IPS-20b (cell line): ENCODE data around the gene C9orf43.
A peak's percentile ranks its signal among the peaks of the same experiment; 100 is the strongest.

Experiments
- H3K27ac ChIP-seq: one replicate; pipeline ENCODE4 v1.5.1; 2013; ENCODE audit warnings: low read length
- H3K27me3 ChIP-seq: 2 replicates; pipeline ENCODE4 v1.6.1; 2013; ENCODE audit warnings: mild to moderate bottlenecking, low read length, inconsistent platforms; ENCODE audit not compliant: insufficient read depth
- H3K36me3 ChIP-seq: 2 replicates; pipeline ENCODE4 v1.6.1; 2013; ENCODE audit warnings: low read depth, mild to moderate bottlenecking, inconsistent platforms, low read length, moderate library complexity; ENCODE audit not compliant: insufficient read depth
- H3K4me1 ChIP-seq: 2 replicates; pipeline ENCODE4 v1.6.1; 2013; ENCODE audit warnings: mild to moderate bottlenecking, control low read depth, inconsistent platforms, low read length, moderate library complexity; ENCODE audit not compliant: insufficient read depth
- H3K4me3 ChIP-seq: 2 replicates; pipeline ENCODE4 v1.5.1; 2013; ENCODE audit warnings: mild to moderate bottlenecking, low read length, inconsistent platforms
- H3K9ac ChIP-seq: 2 replicates; pipeline ENCODE4 v1.6.1; 2013; ENCODE audit warnings: low read depth, mild to moderate bottlenecking, inconsistent platforms, low read length, moderate library complexity
- H3K9me3 ChIP-seq: 2 replicates; pipeline ENCODE4 v1.6.1; 2013; ENCODE audit warnings: mild to moderate bottlenecking, low read depth, low read length, inconsistent platforms; ENCODE audit not compliant: insufficient read depth

Gene C9orf43

DNA sequence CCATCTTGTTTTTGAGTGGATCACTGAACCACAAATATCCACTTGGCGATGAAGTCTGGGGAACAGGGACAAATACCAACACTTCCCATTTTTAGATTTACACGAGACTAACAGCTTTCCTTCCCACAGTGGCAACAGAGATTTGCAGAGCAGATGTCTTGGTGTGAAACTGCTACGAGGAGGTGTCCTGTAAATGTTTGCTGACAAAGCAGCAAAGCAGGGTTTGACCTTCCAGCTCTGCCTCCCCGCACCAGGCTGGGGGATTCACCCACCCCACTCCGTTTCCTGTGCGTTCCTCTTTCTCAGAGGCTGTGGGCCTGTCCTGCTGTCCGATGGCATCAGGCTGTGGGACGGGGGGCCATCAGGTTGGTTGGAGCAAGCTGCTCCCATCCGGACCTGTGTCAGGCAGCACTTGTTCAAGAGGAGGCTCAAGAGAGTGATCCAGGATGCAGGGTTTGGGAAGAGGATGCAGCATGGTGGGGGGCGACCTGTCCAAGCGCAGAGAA is 52.3 kb downstream of the C9orf43 start:
- H3K27ac ChIP-seq = no peak overlapping the region
- H3K27me3 ChIP-seq = peaks cover 46% of the 10 kb centered on the region
- H3K9me3 ChIP-seq = no peaks in the 10 kb centered on the region
- H3K4me3 ChIP-seq = peak overlapping the region; percentile 74; the same call in 1 of the 2 replicates
- peak overlapping the region; percentile 52; the same call in 1 of the 2 replicates for H3K9ac ChIP-seq
- H3K4me1 ChIP-seq = no peaks in the 10 kb centered on the region; the same call in 1 of the 2 replicates
- no peaks in the 10 kb centered on the region for H3K36me3 ChIP-seq

DNA sequence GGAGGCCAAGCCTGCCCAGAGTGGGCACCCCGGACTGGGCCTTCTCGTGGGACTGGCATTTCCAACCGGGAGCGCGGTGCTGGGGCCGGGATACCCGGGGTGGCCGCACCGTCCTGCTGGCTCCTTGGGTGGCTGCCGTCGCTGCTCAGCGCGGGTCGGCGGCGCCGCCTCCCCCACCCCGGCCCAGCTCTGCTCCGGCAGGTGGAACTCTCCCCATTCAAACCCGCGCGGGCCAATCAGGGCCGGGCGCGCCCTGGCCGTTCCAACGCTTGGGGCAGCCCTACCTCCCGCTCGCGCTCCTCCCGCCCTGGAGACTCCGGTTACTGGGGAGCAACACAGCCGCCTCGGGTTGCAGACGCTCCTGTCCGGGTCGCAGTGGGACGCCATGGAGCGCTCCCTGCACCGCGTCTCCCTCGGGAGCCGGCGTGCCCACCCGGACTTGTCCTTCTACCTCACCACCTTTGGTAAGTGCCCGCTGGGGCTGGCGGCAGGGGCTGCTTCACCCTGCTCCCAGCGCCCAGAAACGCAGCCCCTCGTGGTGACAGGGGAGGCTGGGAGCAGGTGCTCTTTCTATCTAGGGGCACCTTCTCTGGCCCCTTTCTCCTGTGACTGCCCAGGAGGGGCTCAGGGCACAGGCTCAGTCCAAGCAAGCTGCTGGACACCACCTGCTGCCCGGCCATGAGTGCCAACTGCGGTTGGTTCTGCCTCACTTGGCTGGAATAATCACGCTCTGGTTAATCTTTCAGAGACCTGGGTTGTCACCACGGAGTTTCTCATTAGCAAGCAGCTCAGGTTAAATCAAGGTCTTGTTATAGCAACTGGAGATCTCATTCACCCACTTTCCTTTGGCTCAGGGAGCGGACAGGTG is 53.1 kb downstream of the C9orf43 start, which contains the start of gene RGS3:
Gene RGS3 (plus strand): TSS at position 310 of the 868 bp plus-strand sequence. CDS start 76 bp downstream, at position 386.
- Histone ChIP-seq H3K27me3 (peaks cover 46% of the 10 kb centered on the region), H3K36me3 (no peaks in the 10 kb centered on the region), H3K4me1 (no peaks in the 10 kb centered on the region; the same call in 1 of the 2 replicates), H3K9ac (peak within 1 kb of the TSS; percentile 72), H3K9me3 (no peaks in the 10 kb centered on the region), H3K4me3 (peak within 1 kb of the TSS; percentile 74), H3K27ac (no peak within 1 kb of the TSS)

- Histone ChIP-seq H3K9me3 (no peaks in the 10 kb centered on the region), H3K4me1 (no peaks in the 10 kb centered on the region; the same call in 1 of the 2 replicates), H3K27me3 (peaks cover 46% of the 10 kb centered on the region), H3K9ac (peak overlapping the region; percentile 72; the same call in 1 of the 2 replicates), H3K4me3 (peak overlapping the region; percentile 74), H3K36me3 (no peaks in the 10 kb centered on the region), H3K27ac (no peak overlapping the region)
Measured at GRCh38 chr9:113464286-113464660, 53.7 kb downstream of the C9orf43 start.

DNA sequence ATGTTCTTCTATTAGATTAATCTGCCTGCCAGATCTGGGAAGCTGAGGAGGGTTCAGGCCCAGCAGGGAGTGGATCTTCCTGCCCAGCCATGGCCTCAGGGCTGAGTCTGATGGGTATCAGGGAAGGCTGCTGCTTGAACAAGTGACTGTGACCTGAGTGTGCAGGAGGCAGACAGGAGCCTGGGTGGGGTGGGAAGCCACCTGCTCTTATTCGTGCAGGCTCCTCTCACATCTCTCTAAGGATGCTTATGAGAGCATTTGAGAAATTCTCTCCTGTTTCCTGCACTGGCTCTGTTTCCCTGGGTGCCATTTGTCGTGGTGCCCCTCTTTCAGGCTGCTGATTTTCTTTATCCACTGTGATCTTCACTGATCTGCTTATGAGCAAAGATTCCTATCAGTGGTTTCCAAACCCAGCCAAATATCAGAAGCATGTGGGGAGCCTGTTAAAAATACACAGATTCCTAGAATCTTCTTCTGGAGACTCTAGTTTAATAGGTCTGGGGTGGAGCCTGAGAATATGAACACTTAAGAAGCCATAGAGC is 55.1 kb downstream of the C9orf43 start:
- Histone ChIP-seq H3K27ac (no peak overlapping the region), H3K27me3 (peaks cover 46% of the 10 kb centered on the region), H3K36me3 (no peaks in the 10 kb centered on the region), H3K4me3 (no peak overlapping the region), H3K9me3 (no peaks in the 10 kb centered on the region), H3K4me1 (no peaks in the 10 kb centered on the region; the same call in 1 of the 2 replicates), H3K9ac (no peak overlapping the region)

DNA sequence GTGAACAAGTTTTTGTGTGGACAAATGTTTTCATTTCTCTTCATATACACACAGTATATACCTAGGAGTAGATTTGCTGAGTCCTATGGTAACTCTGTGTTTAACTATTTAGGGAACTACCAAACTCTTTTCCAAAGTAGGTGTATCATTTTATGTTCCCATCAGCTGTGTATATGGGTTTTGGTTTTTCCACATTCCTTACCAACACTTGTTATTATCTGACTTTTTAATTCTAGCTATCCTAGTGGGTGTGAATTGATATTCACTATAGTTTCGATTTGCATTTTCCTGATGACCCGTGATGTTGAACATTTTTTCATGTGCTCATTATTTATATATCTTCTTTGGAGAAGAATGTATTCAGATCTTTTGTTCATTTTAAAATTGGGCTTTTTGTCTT is 56.6 kb downstream of the C9orf43 start:
- H3K27me3 ChIP-seq = peaks cover 31% of the 10 kb centered on the region
- H3K9ac ChIP-seq = no peak overlapping the region
- no peaks in the 10 kb centered on the region for H3K36me3 ChIP-seq
- H3K27ac ChIP-seq = no peak overlapping the region
- H3K4me1 ChIP-seq = peaks cover 4% of the 10 kb centered on the region; the same call in 1 of the 2 replicates
- H3K9me3 ChIP-seq = peaks cover 2% of the 10 kb centered on the region; the same call in 1 of the 2 replicates
- H3K4me3 ChIP-seq = no peak overlapping the region

GRCh38 chr9:113468716-113469448 is 58.3 kb downstream of the C9orf43 start:
- H3K4me3 ChIP-seq = no peak overlapping the region
- H3K9me3 ChIP-seq = peaks cover 4% of the 10 kb centered on the region; the same call in 1 of the 2 replicates
- no peak overlapping the region for H3K27ac ChIP-seq
- peaks cover 15% of the 10 kb centered on the region for H3K27me3 ChIP-seq
- no peak overlapping the region for H3K9ac ChIP-seq
- H3K4me1 ChIP-seq = peaks cover 4% of the 10 kb centered on the region; the same call in 1 of the 2 replicates
- no peaks in the 10 kb centered on the region for H3K36me3 ChIP-seq

DNA sequence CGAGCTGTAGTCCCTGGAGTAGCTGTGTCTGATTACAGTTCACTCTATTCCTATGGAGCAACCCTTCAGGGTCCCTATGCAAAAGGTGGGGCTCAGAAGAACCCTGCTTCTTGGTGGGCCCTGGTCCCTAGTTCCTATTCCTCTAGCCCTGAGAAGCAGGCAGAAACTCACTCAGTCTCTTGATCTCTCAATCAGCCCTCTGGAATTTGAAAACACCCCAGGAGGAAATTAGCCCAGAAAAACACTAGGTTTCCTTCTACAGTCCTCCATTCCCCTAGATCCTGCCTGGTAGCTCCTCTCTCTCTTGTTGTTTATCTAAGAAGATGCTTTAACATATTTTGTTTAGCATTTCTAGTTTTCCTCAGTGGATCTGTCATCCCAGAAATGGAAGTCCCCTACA is 60.6 kb downstream of the C9orf43 start:
- peaks cover 4% of the 10 kb centered on the region; the same call in 1 of the 2 replicates for H3K4me1 ChIP-seq
- peaks cover 4% of the 10 kb centered on the region; the same call in 1 of the 2 replicates for H3K9me3 ChIP-seq
- peak overlapping the region; percentile 48; the same call in 1 of the 2 replicates for H3K9ac ChIP-seq
- no peak overlapping the region for H3K27ac ChIP-seq
- no peaks in the 10 kb centered on the region for H3K27me3 ChIP-seq
- H3K36me3 ChIP-seq = no peaks in the 10 kb centered on the region
- H3K4me3 ChIP-seq = peak overlapping the region; percentile 2; the same call in 1 of the 2 replicates

DNA sequence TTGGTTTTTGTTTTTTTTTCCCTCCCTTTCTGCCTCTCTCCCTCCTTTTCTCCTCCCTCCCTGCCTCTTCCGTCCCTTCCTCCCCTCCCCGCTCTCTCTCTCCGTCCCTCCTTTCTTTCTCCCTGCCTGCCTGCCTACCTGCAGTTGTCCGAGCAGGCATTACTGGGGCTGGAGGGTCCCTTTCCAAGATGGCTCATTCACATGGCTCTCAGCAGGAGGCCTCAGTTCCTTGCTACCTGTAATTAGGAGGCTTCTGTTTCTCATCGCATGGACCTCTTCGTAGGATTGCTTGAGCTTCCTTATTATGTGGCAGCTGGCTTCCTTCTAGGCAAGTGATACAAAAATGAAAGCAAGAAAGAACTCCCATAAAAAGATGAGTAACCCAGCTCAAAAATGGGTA is 61.0 kb downstream of the C9orf43 start:
- H3K9ac ChIP-seq = peak overlapping the region; percentile 48; the same call in 1 of the 2 replicates
- H3K4me3 ChIP-seq = peak overlapping the region; percentile 2; the same call in 1 of the 2 replicates
- H3K9me3 ChIP-seq = peaks cover 4% of the 10 kb centered on the region; the same call in 1 of the 2 replicates
- H3K4me1 ChIP-seq = peaks cover 4% of the 10 kb centered on the region; the same call in 1 of the 2 replicates
- H3K27ac ChIP-seq = no peak overlapping the region
- H3K36me3 ChIP-seq = no peaks in the 10 kb centered on the region
- H3K27me3 ChIP-seq = no peaks in the 10 kb centered on the region

DNA sequence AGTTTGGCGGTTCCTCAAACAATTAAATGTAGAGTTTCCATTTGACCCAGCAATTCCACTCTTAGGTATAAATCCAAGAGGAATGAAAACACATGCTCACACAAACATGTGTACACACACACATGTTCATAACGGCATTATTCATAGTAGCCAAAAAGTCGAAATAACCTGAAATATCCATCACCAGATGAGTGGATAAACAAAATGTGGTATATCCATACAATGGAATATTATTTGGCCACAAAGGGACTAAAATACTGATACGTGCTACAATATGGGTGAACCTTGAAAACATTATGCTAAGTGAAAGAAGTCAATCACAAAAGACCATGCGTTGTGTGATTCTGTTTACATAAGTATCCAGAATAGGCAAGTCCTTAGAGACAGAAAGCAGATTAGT is 61.7 kb downstream of the C9orf43 start:
- Histone ChIP-seq H3K27ac (no peak overlapping the region), H3K9me3 (peaks cover 4% of the 10 kb centered on the region; the same call in 1 of the 2 replicates), H3K9ac (no peak overlapping the region), H3K4me1 (peaks cover 4% of the 10 kb centered on the region; the same call in 1 of the 2 replicates), H3K4me3 (0 out of 2 replicates have a peak overlapping the region, but pooled peaks have one; percentile 2), H3K27me3 (no peaks in the 10 kb centered on the region), H3K36me3 (no peaks in the 10 kb centered on the region)

DNA sequence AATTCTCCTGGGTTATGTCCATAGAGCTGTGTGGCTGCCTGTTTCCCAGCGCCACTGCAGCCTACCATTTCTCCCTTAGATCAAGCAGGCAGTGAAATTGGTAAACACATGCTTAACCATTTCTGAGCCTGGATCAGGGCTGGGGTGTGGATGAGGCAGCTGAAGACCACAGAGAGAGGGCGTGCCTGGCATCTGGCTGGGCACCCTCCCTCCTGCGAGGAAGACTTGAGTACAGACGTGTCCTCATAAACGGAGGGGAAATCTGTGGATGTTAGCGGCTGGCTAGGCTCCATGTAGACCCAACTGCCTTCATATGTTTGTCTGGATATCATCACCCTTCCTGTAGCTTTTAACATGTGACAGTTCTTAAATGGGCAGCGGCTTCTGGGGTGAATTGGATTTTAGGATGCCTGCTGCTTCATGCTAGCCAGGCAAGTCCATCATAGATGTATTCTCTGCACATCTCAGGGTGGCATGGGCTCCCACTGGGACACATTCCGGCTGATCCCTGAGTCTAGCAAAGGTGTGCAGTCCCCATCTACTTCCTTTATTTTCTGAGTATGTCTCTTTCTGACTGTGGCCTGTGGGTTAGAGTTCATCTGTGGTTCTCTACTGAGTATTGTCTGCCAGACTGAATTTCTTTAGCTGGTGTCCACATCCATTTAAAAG is 63.9 kb downstream of the C9orf43 start:
- no peaks in the 10 kb centered on the region for H3K36me3 ChIP-seq
- H3K27ac ChIP-seq = no peak overlapping the region
- no peaks in the 10 kb centered on the region for H3K27me3 ChIP-seq
- no peak overlapping the region for H3K4me3 ChIP-seq
- peaks cover 4% of the 10 kb centered on the region; the same call in 1 of the 2 replicates for H3K4me1 ChIP-seq
- H3K9me3 ChIP-seq = peaks cover 4% of the 10 kb centered on the region; the same call in 1 of the 2 replicates
- no peak overlapping the region for H3K9ac ChIP-seq
